HEK293T (cell line): ENCODE measurements around the gene MLYCD.

Experiments used
- BHLHE40 ChIP-seq: fragments of 450-650 bp; IDR thresholded peaks from 2 replicates; pipeline ENCODE4 v1.6.1; 2016; ENCODE audit warnings: mild to moderate bottlenecking, moderate library complexity, borderline replicate concordance
- CTBP1 ChIP-seq: fragments of 450-650 bp; IDR thresholded peaks from 2 replicates; pipeline ENCODE4 v1.6.1; 2016; ENCODE audit warnings: borderline replicate concordance
- FOXK2 ChIP-seq: fragments of 450-650 bp; IDR thresholded peaks from 2 replicates; pipeline ENCODE4 v1.6.1; 2016; ENCODE audit warnings: mild to moderate bottlenecking
- FOXM1 ChIP-seq: fragments of 450-650 bp; IDR thresholded peaks from 2 replicates; pipeline ENCODE4 v1.6.1; 2017; ENCODE audit warnings: mild to moderate bottlenecking, borderline replicate concordance
- SP1 ChIP-seq: fragments of 450-650 bp; IDR thresholded peaks from 2 replicates; pipeline ENCODE4 v1.6.1; 2017
- SUZ12 ChIP-seq: fragments of 450-650 bp; IDR thresholded peaks from 2 replicates; pipeline ENCODE4 v1.6.1; 2016; ENCODE audit warnings: mild to moderate bottlenecking
- TARDBP ChIP-seq: fragments of 450-650 bp; IDR thresholded peaks from 2 replicates; pipeline ENCODE4 v1.6.1; 2016
- ZNF384 ChIP-seq: fragments of 450-650 bp; IDR thresholded peaks from 2 replicates; pipeline ENCODE4 v1.6.1; 2016

- TF ChIP-seq CTBP1 (no peak), FOXK2 (no peak), SP1 (no peak), ZNF384 (no peak), TARDBP (no peak), SUZ12 (no peak), FOXM1 (no peak), BHLHE40 (no peak)
These were observed 26.4 kb downstream of the MLYCD start for GRCh38 chr16:83925095-83925905.
